H9 (cell line): Measurements from ENCODE around the gene SDC4. TPM values are rescaled to one million over a fixed set of nuclear protein-coding genes. Genes with fewer than 3 reads are reported as not detected.

Source experiments
- DNase-seq: peaks from one replicate; pipeline ENCODE4 v3.0.0-alpha.2; 2017
- H2AFZ ChIP-seq: one replicate; pipeline ENCODE4 v1.6.1; 2013; ENCODE audit warnings: mild to moderate bottlenecking, low read length, control low read depth, moderate library complexity
- H2AK5ac ChIP-seq: 2 replicates; pipeline ENCODE4 v1.6.1; 2013; ENCODE audit warnings: low read length, control low read depth, mixed read lengths; ENCODE audit not compliant: insufficient read length
- H2BK120ac ChIP-seq: one replicate; pipeline ENCODE4 v1.6.1; 2013; ENCODE audit warnings: low read depth, mild to moderate bottlenecking, low read length, control low read depth, inconsistent platforms; ENCODE audit not compliant: poor library complexity, severe bottlenecking
- H2BK12ac ChIP-seq: 2 replicates; pipeline ENCODE4 v1.6.1; 2013; ENCODE audit warnings: low read length, control low read depth, mixed read lengths, low read depth; ENCODE audit not compliant: insufficient read length
- H2BK15ac ChIP-seq: 2 replicates; pipeline ENCODE4 v1.6.1; 2013; ENCODE audit warnings: low read depth, low read length, control low read depth
- H2BK20ac ChIP-seq: one replicate; pipeline ENCODE4 v1.6.1; 2013; ENCODE audit warnings: low read depth, mild to moderate bottlenecking, low read length, control low read depth, inconsistent platforms; ENCODE audit not compliant: poor library complexity, severe bottlenecking
- H2BK5ac ChIP-seq: 2 replicates; pipeline ENCODE4 v1.6.1; 2013; ENCODE audit warnings: low read length, control low read depth, mixed read lengths; ENCODE audit not compliant: insufficient read length
- H3K14ac ChIP-seq: 2 replicates; pipeline ENCODE4 v1.6.1; 2013; ENCODE audit warnings: low read length, control low read depth; ENCODE audit not compliant: insufficient read depth
- H3K18ac ChIP-seq: 2 replicates; pipeline ENCODE4 v1.6.1; 2013; ENCODE audit warnings: low read depth, mild to moderate bottlenecking, mixed read lengths, low read length, control low read depth; ENCODE audit not compliant: insufficient read length
- H3K23ac ChIP-seq: 2 replicates; pipeline ENCODE4 v1.6.1; 2013; ENCODE audit warnings: low read length, control low read depth, mixed read lengths, low read depth; ENCODE audit not compliant: insufficient read length
- H3K23me2 ChIP-seq: 2 replicates; pipeline ENCODE4 v1.6.1; 2013; ENCODE audit warnings: low read depth, mild to moderate bottlenecking, mixed read lengths, low read length, control low read depth; ENCODE audit not compliant: insufficient read length, poor library complexity, severe bottlenecking
- H3K27ac ChIP-seq: 2 replicates; pipeline ENCODE4 v1.5.1; 2013; ENCODE audit warnings: low read length, control low read depth, mixed read lengths, low read depth; ENCODE audit not compliant: insufficient read length
- H3K27me3 ChIP-seq: 2 replicates; pipeline ENCODE4 v1.6.1; 2013; ENCODE audit warnings: low read length, control low read depth, inconsistent platforms; ENCODE audit not compliant: insufficient read depth
- H3K4ac ChIP-seq: 2 replicates; pipeline ENCODE4 v1.6.1; 2013; ENCODE audit warnings: low read depth, mild to moderate bottlenecking, control low read depth, inconsistent platforms, low read length, moderate library complexity
- H3K4me1 ChIP-seq: 2 replicates; pipeline ENCODE4 v1.6.1; 2013; ENCODE audit warnings: low read length, control low read depth, inconsistent platforms; ENCODE audit not compliant: insufficient read depth
- H3K4me2 ChIP-seq: 2 replicates; pipeline ENCODE4 v1.6.1; 2013; ENCODE audit warnings: low read length, control low read depth, mixed read lengths; ENCODE audit not compliant: insufficient read length, insufficient read depth
- H3K56ac ChIP-seq: 2 replicates; pipeline ENCODE4 v1.6.1; 2013; ENCODE audit warnings: low read depth, mild to moderate bottlenecking, mixed read lengths, low read length, control low read depth; ENCODE audit not compliant: insufficient read length
- H3K79me1 ChIP-seq: 2 replicates; pipeline ENCODE4 v1.6.1; 2013; ENCODE audit warnings: low read depth, mild to moderate bottlenecking, moderate library complexity, low read length, control low read depth, inconsistent platforms; ENCODE audit not compliant: insufficient read depth, poor library complexity, severe bottlenecking
- H3K79me2 ChIP-seq: 2 replicates; pipeline ENCODE4 v1.6.1; 2013; ENCODE audit warnings: low read length, control low read depth, inconsistent platforms; ENCODE audit not compliant: insufficient read depth
- H3K9ac ChIP-seq: 2 replicates; pipeline ENCODE4 v1.6.1; 2013; ENCODE audit warnings: low read length, control low read depth, mixed read lengths; ENCODE audit not compliant: insufficient read length; ENCODE audit errors: extremely low read depth
- H3K9me3 ChIP-seq: one replicate; pipeline ENCODE4 v1.6.1; 2013; ENCODE audit warnings: low read depth, low read length, inconsistent platforms; ENCODE audit not compliant: control insufficient read depth
- H3T11ph ChIP-seq: one replicate; pipeline ENCODE4 v1.6.1; 2013; ENCODE audit warnings: mild to moderate bottlenecking, low read length, control low read depth, inconsistent platforms
- H4K20me1 ChIP-seq: one replicate; pipeline ENCODE4 v1.6.1; 2013; ENCODE audit not compliant: control insufficient read depth, insufficient read length, insufficient read depth
- H4K5ac ChIP-seq: 2 replicates; pipeline ENCODE4 v1.6.1; 2013; ENCODE audit warnings: low read depth, mild to moderate bottlenecking, mixed read lengths, low read length, control low read depth; ENCODE audit not compliant: insufficient read length
- H4K8ac ChIP-seq: replicated peaks from 2 replicates; pipeline ENCODE4 v1.6.1; 2013; ENCODE audit warnings: low read length, control low read depth, mixed read lengths, low read depth; ENCODE audit not compliant: insufficient read length
- H4K91ac ChIP-seq: 2 replicates; pipeline ENCODE4 v1.6.1; 2013; ENCODE audit warnings: low read depth, mild to moderate bottlenecking, moderate library complexity, mixed read lengths, low read length, control low read depth; ENCODE audit not compliant: insufficient read length
- H3K27ac Mint-ChIP-seq, 3 experiments: 2 replicates in 2 of 3; 3 replicates in 1 of 3; pipeline ENCODE4 v1.8.0; 2020 to 2021; ENCODE audit warnings: mixed read lengths in 3 of 3, mild to moderate bottlenecking in 1 of 3, moderate library complexity in 1 of 3
- H3K27me3 Mint-ChIP-seq: 2 replicates; pipeline ENCODE4 v1.8.0; 2021; ENCODE audit warnings: low read depth, mild to moderate bottlenecking, moderate library complexity, mixed read lengths
- H3K36me3 Mint-ChIP-seq, 3 experiments: 2 replicates in 2 of 3; 3 replicates in 1 of 3; pipeline ENCODE4 v1.8.0; 2020 to 2021; ENCODE audit warnings: low read depth in 3 of 3, mixed read lengths in 3 of 3; ENCODE audit not compliant: insufficient read depth in 1 of 3
- H3K4me1 Mint-ChIP-seq, 2 experiments: 2 replicates each; pipeline ENCODE4 v1.8.0; 2020; ENCODE audit warnings: mixed read lengths in 2 of 2
- H3K4me3 Mint-ChIP-seq, 2 experiments: 2 replicates in 1 of 2; 3 replicates in 1 of 2; pipeline ENCODE4 v1.8.0; 2020 to 2021; ENCODE audit warnings: mild to moderate bottlenecking in 2 of 2, mixed read lengths in 2 of 2, moderate library complexity in 1 of 2
- H3K9me3 Mint-ChIP-seq, 2 experiments: 2 replicates in 1 of 2; 3 replicates in 1 of 2; pipeline ENCODE4 v1.8.0; 2020; ENCODE audit warnings: mild to moderate bottlenecking in 2 of 2, mixed read lengths in 2 of 2, moderate library complexity in 1 of 2
- WGBS: extraction: QIAGEN DNeasy Blood & Tissue Kit; methylation state at CpG from one replicate; pipeline ENCODE4 v1.1.7; 2013; ENCODE audit warnings: missing lambda C conversion rate, low lambda C conversion rate, mixed read lengths; ENCODE audit not compliant: insufficient read length; ENCODE audit errors: extremely low coverage; 5-methylcytosine and 5-hydroxymethylcytosine counted together
- total RNA-seq: library from RNA; stranded (reverse); gene quantifications from 2 replicates; pipeline ENCODE4 v1.2.1, GENCODE V29; 2021
- TF ChIP-seq, protein P1 (sequence below): fragments of 200-600 bp; sonication (generic); conservative IDR thresholded peaks from 3 replicates; pipeline ENCODE4 v1.8.0; 2021; ENCODE audit warnings: antibody characterized with exemption, mild to moderate bottlenecking

The SDC4 gene
- total RNA-seq, 1 experiment from 2014 or later: 50.7 TPM

DNA sequence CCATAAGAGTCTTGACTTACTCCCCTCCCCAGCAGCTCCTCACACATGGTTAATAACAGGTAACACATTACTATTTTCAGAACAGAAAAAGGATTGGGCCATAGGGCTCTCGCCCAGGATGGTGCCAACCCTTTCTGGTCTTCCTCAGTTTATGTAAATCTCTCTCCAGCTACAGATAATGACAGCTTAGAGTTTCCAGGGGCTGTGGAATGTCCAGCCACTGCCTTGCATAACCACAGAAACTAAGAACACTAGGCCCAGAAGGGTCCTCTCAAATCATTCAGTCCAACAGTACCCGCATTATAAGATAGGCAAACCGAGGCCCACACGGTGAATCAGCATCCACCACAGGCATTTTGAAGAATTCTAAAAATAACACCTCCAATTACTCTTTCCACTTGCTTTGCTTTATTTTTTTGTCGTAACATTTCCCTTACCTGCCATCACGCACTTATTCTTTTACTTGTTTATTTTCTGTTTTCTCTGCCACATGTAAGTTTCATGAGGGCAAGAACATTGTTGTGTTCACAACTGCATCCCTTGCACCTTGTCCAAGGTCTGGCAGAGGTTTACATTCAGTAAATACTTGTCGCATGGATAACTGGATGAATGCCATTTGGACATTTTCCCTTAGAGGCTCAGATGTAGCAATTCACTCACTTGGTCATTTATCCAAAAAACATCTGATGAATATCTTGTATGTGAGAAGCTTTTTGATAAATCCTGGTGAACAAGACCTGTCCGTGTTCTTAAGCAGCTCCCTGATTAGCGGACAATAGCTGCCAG, 6.4 kb upstream of the SDC4 start:
- Histone ChIP-seq H4K91ac (no peak overlapping the region), H4K5ac (no peak overlapping the region), H3K79me1 (no peaks in the 10 kb centered on the region), H3K56ac (no peak overlapping the region), H3K23ac (no peak overlapping the region), H2BK12ac (no peak overlapping the region), H2BK20ac (no peak overlapping the region), H3K18ac (no peak overlapping the region), H3K9ac (no peak overlapping the region), H3K4ac (no peak overlapping the region), H2BK15ac (no peak overlapping the region), H2AFZ (no peak overlapping the region), H3K23me2 (no peaks in the 10 kb centered on the region), H4K20me1 (no peaks in the 10 kb centered on the region), H3K27ac (no peak overlapping the region), H2BK5ac (no peak overlapping the region), H3K79me2 (no peaks in the 10 kb centered on the region), H3K9me3 (no peaks in the 10 kb centered on the region), H3K27me3 (no peaks in the 10 kb centered on the region), H2AK5ac (no peak overlapping the region), H2BK120ac (no peak overlapping the region), H3K4me2 (no peak overlapping the region), H3K4me1 (peaks cover 3% of the 10 kb centered on the region; the same call in 1 of the 2 replicates), H3T11ph (no peak overlapping the region), H4K8ac (no peak overlapping the region), H3K14ac (no peak overlapping the region)
- Mint-ChIP-seq H3K27ac (no peak overlapping the region), H3K9me3 (no peaks in the 10 kb centered on the region), H3K27me3 (no peaks in the 10 kb centered on the region), H3K4me1 (peaks cover 35 to 42% of the 10 kb centered on the region in 2 experiments), H3K4me3 (no peak overlapping the region), H3K36me3 (no peaks in the 10 kb centered on the region)
- TF ChIP-seq, protein P1, sequence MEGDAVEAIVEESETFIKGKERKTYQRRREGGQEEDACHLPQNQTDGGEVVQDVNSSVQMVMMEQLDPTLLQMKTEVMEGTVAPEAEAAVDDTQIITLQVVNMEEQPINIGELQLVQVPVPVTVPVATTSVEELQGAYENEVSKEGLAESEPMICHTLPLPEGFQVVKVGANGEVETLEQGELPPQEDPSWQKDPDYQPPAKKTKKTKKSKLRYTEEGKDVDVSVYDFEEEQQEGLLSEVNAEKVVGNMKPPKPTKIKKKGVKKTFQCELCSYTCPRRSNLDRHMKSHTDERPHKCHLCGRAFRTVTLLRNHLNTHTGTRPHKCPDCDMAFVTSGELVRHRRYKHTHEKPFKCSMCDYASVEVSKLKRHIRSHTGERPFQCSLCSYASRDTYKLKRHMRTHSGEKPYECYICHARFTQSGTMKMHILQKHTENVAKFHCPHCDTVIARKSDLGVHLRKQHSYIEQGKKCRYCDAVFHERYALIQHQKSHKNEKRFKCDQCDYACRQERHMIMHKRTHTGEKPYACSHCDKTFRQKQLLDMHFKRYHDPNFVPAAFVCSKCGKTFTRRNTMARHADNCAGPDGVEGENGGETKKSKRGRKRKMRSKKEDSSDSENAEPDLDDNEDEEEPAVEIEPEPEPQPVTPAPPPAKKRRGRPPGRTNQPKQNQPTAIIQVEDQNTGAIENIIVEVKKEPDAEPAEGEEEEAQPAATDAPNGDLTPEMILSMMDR: no peak
- no CpG with 5 or more reads among the region's 9 CpGs for WGBS
- DNase-seq: no peak
